Ascending aorta (tissue), 2 donors: ENCODE measurements around the gene ADA. TPM values are rescaled to one million over a fixed set of nuclear protein-coding genes. Genes with fewer than 3 reads are reported as not detected.
A peak's percentile ranks its signal among the peaks of the same experiment; 100 is the strongest.

Source experiments
- DNase-seq, 2 donors: peaks; one replicate each; pipeline ENCODE4 v3.0.0-alpha.2; 2019; ENCODE audit warnings: low spot score in 2 of 2
- H3K27ac ChIP-seq, 2 donors: fragments of 200-600 bp; sonication (generic); one replicate each; pipeline ENCODE4 v1.5.1; 2016 to 2017; ENCODE audit warnings: mild to moderate bottlenecking in 1 of 2
- H3K27me3 ChIP-seq: fragments of 200-600 bp; sonication (generic); one replicate; pipeline ENCODE4 v1.5.1; 2017
- H3K36me3 ChIP-seq, 2 donors: fragments of 200-600 bp; sonication (generic); one replicate each; pipeline ENCODE4 v1.5.1; 2016
- H3K4me1 ChIP-seq, 2 donors: fragments of 200-600 bp; sonication (generic); one replicate each; pipeline ENCODE4 v1.5.1; 2016 to 2017; ENCODE audit warnings: mild to moderate bottlenecking in 1 of 2
- H3K4me3 ChIP-seq, 2 donors: fragments of 200-600 bp; sonication (generic); one replicate each; pipeline ENCODE4 v1.5.1; 2016 to 2017; ENCODE audit warnings: mild to moderate bottlenecking in 1 of 2
- H3K9me3 ChIP-seq, 2 donors: fragments of 200-600 bp; sonication (generic); one replicate each; pipeline ENCODE4 v1.5.1; 2016
- CTCF ChIP-seq, 3 experiments: fragments of 200-600 bp in 2 of 3; fragments of 450-650 bp in 1 of 3; sonication (generic) in 2 of 3; IDR thresholded peaks; one replicate each; pipeline ENCODE4 v1.5.1; 2016 to 2019; ENCODE audit warnings: antibody characterized with exemption in 3 of 3, mild to moderate bottlenecking in 1 of 3, moderate library complexity in 1 of 3
- intact Hi-C: fragments of 100-400 bp; cut with DNase I; formaldehyde crosslinking; loops from one replicate; pipeline ENCODE4 v1.15.1; 2023
- total RNA-seq: library from RNA; depleted of rRNA; stranded (reverse); fragments of >200 nt; gene quantifications from one replicate; pipeline ENCODE4 v1.1.0, GENCODE V29; 2016

The ADA gene
- total RNA-seq, 1 donor from 2014 or later = 0.75 TPM

- Histone ChIP-seq H3K27me3 (no peaks in the 10 kb centered on the region), H3K9me3 (no peaks in the 10 kb centered on the region), H3K4me1 (peaks cover 14 to 54% of the 10 kb centered on the region in 2 donors), H3K27ac (peak overlapping the region; percentile 92 to 94), H3K4me3 (no peak overlapping the region), H3K36me3 (no peaks in the 10 kb centered on the region)
- no peak for DNase-seq
- TF ChIP-seq CTCF (IDR thresholded peaks at IDR 0.05) = no peak
- intact Hi-C loops = loop anchor here (10.0 kb wide), 1 partner anchor 510 kb away; the partner anchor contains the start of gene JPH2
These were observed 43.8 kb upstream of the ADA start for GRCh38 chr20:44695295-44695673.

GRCh38 chr20:44694159-44694558 is 42.7 kb upstream of the ADA start:
- H3K27ac ChIP-seq = peak overlapping the region; percentile 92 to 94
- peaks cover 14 to 54% of the 10 kb centered on the region in 2 donors for H3K4me1 ChIP-seq
- DNase-seq = no peak
- TF ChIP-seq CTCF (IDR thresholded peaks at IDR 0.05) = no peak
- H3K4me3 ChIP-seq = no peak overlapping the region
- intact Hi-C loops = loop anchor here (10.0 kb wide), 1 partner anchor 509 kb away; the partner anchor contains the start of gene JPH2
- no peaks in the 10 kb centered on the region for H3K9me3 ChIP-seq
- H3K27me3 ChIP-seq = no peaks in the 10 kb centered on the region
- no peaks in the 10 kb centered on the region for H3K36me3 ChIP-seq

- H3K27ac ChIP-seq = peak overlapping the region; percentile 92 to 94
- H3K36me3 ChIP-seq = no peaks in the 10 kb centered on the region
- no peak for DNase-seq
- no peaks in the 10 kb centered on the region for H3K9me3 ChIP-seq
- peaks cover 14 to 54% of the 10 kb centered on the region in 2 donors for H3K4me1 ChIP-seq
- no peaks in the 10 kb centered on the region for H3K27me3 ChIP-seq
- TF ChIP-seq CTCF (IDR thresholded peaks at IDR 0.05) = no peak
- no peak overlapping the region for H3K4me3 ChIP-seq
- intact Hi-C loops = loop anchor here (2.0 to 10.0 kb wide), 2 partner anchors 27 to 509 kb away; partner anchors contain the start of gene JPH2
These were observed 42.1 kb upstream of the ADA start for GRCh38 chr20:44693627-44694026.

GRCh38 chr20:44692932-44693480 is 41.5 kb upstream of the ADA start:
- TF ChIP-seq CTCF (IDR thresholded peaks at IDR 0.05) = no peak
- peaks cover 14 to 54% of the 10 kb centered on the region in 2 donors for H3K4me1 ChIP-seq
- no peaks in the 10 kb centered on the region for H3K36me3 ChIP-seq
- H3K4me3 ChIP-seq = no peak overlapping the region
- H3K27me3 ChIP-seq = no peaks in the 10 kb centered on the region
- intact Hi-C loops = loop anchor here (1.0 to 10.0 kb wide), 3 partner anchors 13 to 508 kb away; partner anchors contain the start of gene JPH2
- DNase-seq = peak; percentile 86 to 97
- peak overlapping the region; percentile 92 to 94 for H3K27ac ChIP-seq
- no peaks in the 10 kb centered on the region for H3K9me3 ChIP-seq

GRCh38 chr20:44691424-44692423 is 40.2 kb upstream of the ADA start:
- Histone ChIP-seq H3K9me3 (no peaks in the 10 kb centered on the region), H3K27me3 (no peaks in the 10 kb centered on the region), H3K27ac (peak overlapping the region; percentile 92 to 94), H3K4me1 (peaks cover 14 to 52% of the 10 kb centered on the region in 2 donors), H3K4me3 (no peak overlapping the region), H3K36me3 (no peaks in the 10 kb centered on the region)
- intact Hi-C loops = loop anchor here (1.0 to 10.0 kb wide), 4 partner anchors 15 to 507 kb away; partner anchors contain the start of gene JPH2
- DNase-seq = peak; percentile 58 to 94
- no peak for TF ChIP-seq CTCF (IDR thresholded peaks at IDR 0.05)
